HepG2 (cell line): Measurements from ENCODE around the gene MAP2K6. TPM values are rescaled to one million over a fixed set of nuclear protein-coding genes. Genes with fewer than 3 reads are reported as not detected.
A peak's percentile ranks its signal among the peaks of the same experiment; 100 is the strongest.

Experiments used
- FOSL2 ChIP-seq: sonication (generic); formaldehyde crosslinking; IDR thresholded peaks from 2 replicates; pipeline ENCODE4 v1.4.0; 2020; ENCODE audit warnings: missing genetic modification reagents
- HMG20B ChIP-seq: conservative IDR thresholded peaks from 2 replicates; pipeline ENCODE4 v1.6.1; 2016; ENCODE audit warnings: missing genetic modification reagents, missing compliant biosample characterization
- IKZF4 ChIP-seq: sonication (generic); formaldehyde crosslinking; IDR thresholded peaks from 2 replicates; pipeline ENCODE4 v1.5.1; 2020; ENCODE audit warnings: borderline replicate concordance, mild to moderate bottlenecking, low read depth, missing genetic modification reagents; ENCODE audit errors: not compliant biosample characterization
- KMT2B ChIP-seq: IDR thresholded peaks from 2 replicates; pipeline ENCODE4 v1.6.1; 2016; ENCODE audit warnings: missing genetic modification reagents, missing compliant biosample characterization
- MXD3 ChIP-seq: IDR thresholded peaks from 2 replicates; pipeline ENCODE4 v1.6.1; 2016; ENCODE audit warnings: mild to moderate bottlenecking, missing biosample characterization, missing genetic modification reagents
- PBX3 ChIP-seq: sonication (generic); formaldehyde crosslinking; IDR thresholded peaks from 2 replicates; pipeline ENCODE4 v1.8.1; 2023; ENCODE audit warnings: missing genetic modification reagents, inconsistent platforms, borderline replicate concordance
- PTBP1 ChIP-seq: fragments of 200-400 bp; formaldehyde crosslinking; IDR thresholded peaks from 2 replicates; pipeline ENCODE4 v1.6.1; 2018; ENCODE audit warnings: low read length, low read depth; ENCODE audit not compliant: poor library complexity, severe bottlenecking
- SAFB2 ChIP-seq: sonication (generic); formaldehyde crosslinking; IDR thresholded peaks from 2 replicates; pipeline ENCODE4 v1.5.1; 2020; ENCODE audit warnings: missing genetic modification reagents, low read depth, mild to moderate bottlenecking, borderline replicate concordance
- SIN3A ChIP-seq: IDR thresholded peaks from 2 replicates; pipeline ENCODE4 v1.6.1; 2011; ENCODE audit warnings: low read depth, mild to moderate bottlenecking, control low read depth, low read length, borderline replicate concordance
- STAG1 ChIP-seq: sonication (generic); formaldehyde crosslinking; IDR thresholded peaks from 2 replicates; pipeline ENCODE4 v1.4.0; 2020; ENCODE audit warnings: missing genetic modification reagents
- TRIM24 ChIP-seq: sonication (generic); formaldehyde crosslinking; IDR thresholded peaks from 2 replicates; pipeline ENCODE4 v1.8.0; 2022; ENCODE audit warnings: mild to moderate bottlenecking, missing genetic modification reagents
- WIZ ChIP-seq: sonication (generic); formaldehyde crosslinking; IDR thresholded peaks from 2 replicates; pipeline ENCODE4 v1.5.1; 2020; ENCODE audit warnings: mild to moderate bottlenecking, missing genetic modification reagents
- ZNF383 ChIP-seq: sonication (generic); formaldehyde crosslinking; IDR thresholded peaks from 2 replicates; pipeline ENCODE4 v1.4.0; 2020; ENCODE audit warnings: missing genetic modification reagents, mild to moderate bottlenecking, borderline replicate concordance
- ZNF724P ChIP-seq: sonication (generic); formaldehyde crosslinking; IDR thresholded peaks from 2 replicates; pipeline ENCODE4 v1.8.0; 2022; ENCODE audit warnings: missing genetic modification reagents, borderline replicate concordance
- ZNF792 ChIP-seq: IDR thresholded peaks from 2 replicates; pipeline ENCODE4 v1.6.1; 2016
- polyA plus RNA-seq, 8 experiments: library from polyadenylated mRNA; depleted of rRNA in 3 of 8; stranded (reverse) in 7 of 8; unstranded in 1 of 8; fragments of >200 nt; fragmentation: Illumina TruSeq in 4 of 8; extraction: Trizol in 4 of 8; gene quantifications; 2 replicates each; pipeline versions ENCODE4 v1.2.1 to v1.2.3, GENCODE V29; 2011 to 2016; ENCODE audit warnings: low read depth in 4 of 8, missing spikeins in 1 of 8, mixed read lengths in 1 of 8; ENCODE audit not compliant: insufficient read depth in 1 of 8
- total RNA-seq, 5 experiments: library from RNA; depleted of rRNA; stranded (reverse); fragments of >200 nt; fragmentation: Illumina TruSeq; extraction: Trizol; gene quantifications; 2 replicates each; pipeline ENCODE4 v1.2.3, GENCODE V29; 2016; ENCODE audit warnings: low read depth in 1 of 5
- TF ChIP-seq, protein P1 (sequence below): sonication (generic); formaldehyde crosslinking; IDR thresholded peaks from 2 replicates; pipeline ENCODE4 v1.4.0; 2020; ENCODE audit warnings: missing genetic modification reagents; ENCODE audit errors: not compliant biosample characterization
- TF ChIP-seq, protein P2 (sequence below): sonication (generic); formaldehyde crosslinking; IDR thresholded peaks from 2 replicates; pipeline ENCODE4 v1.4.0; 2020; ENCODE audit warnings: missing genetic modification reagents
- TF ChIP-seq, protein P3 (sequence below): sonication (generic); formaldehyde crosslinking; IDR thresholded peaks from 2 replicates; pipeline ENCODE4 v1.4.0; 2020; ENCODE audit warnings: mild to moderate bottlenecking, missing genetic modification reagents, borderline replicate concordance
- TF ChIP-seq, protein P4 (sequence below): sonication (generic); formaldehyde crosslinking; IDR thresholded peaks from 2 replicates; pipeline ENCODE4 v1.4.0; 2020; ENCODE audit warnings: missing genetic modification reagents
- TF ChIP-seq, protein P5 (sequence below): sonication (generic); formaldehyde crosslinking; conservative IDR thresholded peaks from 2 replicates; pipeline ENCODE4 v1.4.0; 2020; ENCODE audit warnings: missing genetic modification reagents
- TF ChIP-seq, protein P6 (sequence below): sonication (generic); formaldehyde crosslinking; IDR thresholded peaks from 2 replicates; pipeline ENCODE4 v1.5.1; 2020; ENCODE audit warnings: mild to moderate bottlenecking, missing genetic modification reagents, moderate library complexity

The MAP2K6 gene
- total and polyA plus RNA-seq, 2 of the 13 experiments (the other 11 are each of a cell fraction or from before 2014, with no cell fraction given) = 5.1 to 33.6 TPM

- TF ChIP-seq, protein P1, sequence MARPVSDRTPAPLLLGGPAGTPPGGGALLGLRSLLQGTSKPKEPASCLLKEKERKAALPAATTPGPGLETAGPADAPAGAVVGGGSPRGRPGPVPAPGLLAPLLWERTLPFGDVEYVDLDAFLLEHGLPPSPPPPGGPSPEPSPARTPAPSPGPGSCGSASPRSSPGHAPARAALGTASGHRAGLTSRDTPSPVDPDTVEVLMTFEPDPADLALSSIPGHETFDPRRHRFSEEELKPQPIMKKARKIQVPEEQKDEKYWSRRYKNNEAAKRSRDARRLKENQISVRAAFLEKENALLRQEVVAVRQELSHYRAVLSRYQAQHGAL (CRISPR knock-in tag) = no peak
- no peak for TF ChIP-seq SAFB2
- TF ChIP-seq ZNF724P (CRISPR knock-in tag) = no peak
- TF ChIP-seq MXD3 = no peak
- no peak for TF ChIP-seq IKZF4 (CRISPR knock-in tag)
- TF ChIP-seq ZNF383 (CRISPR knock-in tag) = no peak
- TF ChIP-seq HMG20B (CRISPR knock-in tag) = no peak
- TF ChIP-seq KMT2B (CRISPR knock-in tag) = 0 out of 2 replicates have a peak, but pooled peaks have one; percentile 24
- no peak for TF ChIP-seq PTBP1
- no peak for TF ChIP-seq WIZ (CRISPR knock-in tag)
- TF ChIP-seq STAG1 (CRISPR knock-in tag) = no peak
- TF ChIP-seq PBX3 (CRISPR knock-in tag) = no peak
- TF ChIP-seq, protein P2, sequence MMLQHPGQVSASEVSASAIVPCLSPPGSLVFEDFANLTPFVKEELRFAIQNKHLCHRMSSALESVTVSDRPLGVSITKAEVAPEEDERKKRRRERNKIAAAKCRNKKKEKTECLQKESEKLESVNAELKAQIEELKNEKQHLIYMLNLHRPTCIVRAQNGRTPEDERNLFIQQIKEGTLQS (CRISPR knock-in tag) = no peak
- TF ChIP-seq, protein P3, sequence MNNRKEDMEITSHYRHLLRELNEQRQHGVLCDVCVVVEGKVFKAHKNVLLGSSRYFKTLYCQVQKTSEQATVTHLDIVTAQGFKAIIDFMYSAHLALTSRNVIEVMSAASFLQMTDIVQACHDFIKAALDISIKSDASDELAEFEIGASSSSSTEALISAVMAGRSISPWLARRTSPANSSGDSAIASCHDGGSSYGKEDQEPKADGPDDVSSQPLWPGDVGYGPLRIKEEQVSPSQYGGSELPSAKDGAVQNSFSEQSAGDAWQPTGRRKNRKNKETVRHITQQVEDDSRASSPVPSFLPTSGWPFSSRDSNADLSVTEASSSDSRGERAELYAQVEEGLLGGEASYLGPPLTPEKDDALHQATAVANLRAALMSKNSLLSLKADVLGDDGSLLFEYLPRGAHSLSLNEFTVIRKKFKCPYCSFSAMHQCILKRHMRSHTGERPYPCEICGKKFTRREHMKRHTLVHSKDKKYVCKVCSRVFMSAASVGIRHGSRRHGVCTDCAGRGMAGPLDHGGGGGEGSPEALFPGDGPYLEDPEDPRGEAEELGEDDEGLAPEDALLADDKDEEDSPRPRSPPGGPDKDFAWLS (CRISPR knock-in tag) = no peak
- no peak; the same call in 1 of the 2 replicates for TF ChIP-seq ZNF792 (CRISPR knock-in tag)
- 0 out of 2 replicates have a peak, but pooled peaks have one; percentile 7 for TF ChIP-seq FOSL2 (CRISPR knock-in tag)
- TF ChIP-seq, protein P4, sequence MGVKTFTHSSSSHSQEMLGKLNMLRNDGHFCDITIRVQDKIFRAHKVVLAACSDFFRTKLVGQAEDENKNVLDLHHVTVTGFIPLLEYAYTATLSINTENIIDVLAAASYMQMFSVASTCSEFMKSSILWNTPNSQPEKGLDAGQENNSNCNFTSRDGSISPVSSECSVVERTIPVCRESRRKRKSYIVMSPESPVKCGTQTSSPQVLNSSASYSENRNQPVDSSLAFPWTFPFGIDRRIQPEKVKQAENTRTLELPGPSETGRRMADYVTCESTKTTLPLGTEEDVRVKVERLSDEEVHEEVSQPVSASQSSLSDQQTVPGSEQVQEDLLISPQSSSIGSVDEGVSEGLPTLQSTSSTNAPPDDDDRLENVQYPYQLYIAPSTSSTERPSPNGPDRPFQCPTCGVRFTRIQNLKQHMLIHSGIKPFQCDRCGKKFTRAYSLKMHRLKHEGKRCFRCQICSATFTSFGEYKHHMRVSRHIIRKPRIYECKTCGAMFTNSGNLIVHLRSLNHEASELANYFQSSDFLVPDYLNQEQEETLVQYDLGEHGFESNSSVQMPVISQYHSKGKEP = no peak
- TF ChIP-seq SIN3A = no peak
- TF ChIP-seq, protein P5, sequence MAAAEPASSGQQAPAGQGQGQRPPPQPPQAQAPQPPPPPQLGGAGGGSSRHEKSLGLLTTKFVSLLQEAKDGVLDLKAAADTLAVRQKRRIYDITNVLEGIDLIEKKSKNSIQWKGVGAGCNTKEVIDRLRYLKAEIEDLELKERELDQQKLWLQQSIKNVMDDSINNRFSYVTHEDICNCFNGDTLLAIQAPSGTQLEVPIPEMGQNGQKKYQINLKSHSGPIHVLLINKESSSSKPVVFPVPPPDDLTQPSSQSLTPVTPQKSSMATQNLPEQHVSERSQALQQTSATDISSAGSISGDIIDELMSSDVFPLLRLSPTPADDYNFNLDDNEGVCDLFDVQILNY (CRISPR knock-in tag) = no peak
- TF ChIP-seq TRIM24 (CRISPR knock-in tag) = no peak
- TF ChIP-seq, protein P6, sequence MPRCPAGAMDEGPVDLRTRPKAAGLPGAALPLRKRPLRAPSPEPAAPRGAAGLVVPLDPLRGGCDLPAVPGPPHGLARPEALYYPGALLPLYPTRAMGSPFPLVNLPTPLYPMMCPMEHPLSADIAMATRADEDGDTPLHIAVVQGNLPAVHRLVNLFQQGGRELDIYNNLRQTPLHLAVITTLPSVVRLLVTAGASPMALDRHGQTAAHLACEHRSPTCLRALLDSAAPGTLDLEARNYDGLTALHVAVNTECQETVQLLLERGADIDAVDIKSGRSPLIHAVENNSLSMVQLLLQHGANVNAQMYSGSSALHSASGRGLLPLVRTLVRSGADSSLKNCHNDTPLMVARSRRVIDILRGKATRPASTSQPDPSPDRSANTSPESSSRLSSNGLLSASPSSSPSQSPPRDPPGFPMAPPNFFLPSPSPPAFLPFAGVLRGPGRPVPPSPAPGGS = no peak
Measured at GRCh38 chr17:69390795-69391501, 23.5 kb upstream of the MAP2K6 start (continued).
